GM12878 (cell line): ENCODE measurements around the gene C2orf92. TPM values are rescaled to one million over a fixed set of nuclear protein-coding genes. Genes with fewer than 3 reads are reported as not detected.

Source experiments
- BACH1 ChIP-seq: fragments of 450-650 bp; IDR thresholded peaks from 2 replicates; pipeline ENCODE4 v1.6.1; 2017; ENCODE audit warnings: mild to moderate bottlenecking, borderline replicate concordance
- CBFB ChIP-seq: IDR thresholded peaks from 2 replicates; pipeline ENCODE4 v1.6.1; 2016; ENCODE audit warnings: antibody characterized with exemption, low read depth
- CREB1 ChIP-seq: IDR thresholded peaks from 2 replicates; pipeline ENCODE4 v1.6.1; 2012; ENCODE audit warnings: low read depth, mild to moderate bottlenecking, inconsistent platforms
- DPF2 ChIP-seq: fragments of 450-650 bp; IDR thresholded peaks from 2 replicates; pipeline ENCODE4 v1.6.1; 2017; ENCODE audit warnings: mild to moderate bottlenecking
- GATAD2B ChIP-seq: fragments of 450-650 bp; conservative IDR thresholded peaks from 2 replicates; pipeline ENCODE4 v1.6.1; 2017; ENCODE audit warnings: low read depth, mild to moderate bottlenecking, moderate library complexity
- HDAC6 ChIP-seq: fragments of 200-600 bp; sonication (generic); IDR thresholded peaks from one replicate; pipeline ENCODE4 v1.8.0; 2017; ENCODE audit warnings: antibody characterized with exemption; ENCODE audit not compliant: unreplicated experiment
- SREBF1 ChIP-seq: IDR thresholded peaks from 2 replicates; pipeline ENCODE4 v1.6.1; 2012; ENCODE audit warnings: mild to moderate bottlenecking, low read length
- STAT3 ChIP-seq: IDR thresholded peaks from 2 replicates; pipeline ENCODE4 v1.6.1; 2011; ENCODE audit warnings: low read depth, low read length, improper control_type of control experiment
- TARDBP ChIP-seq: IDR thresholded peaks from 2 replicates; pipeline ENCODE4 v1.6.1; 2016; ENCODE audit warnings: borderline replicate concordance
- ZNF207 ChIP-seq: fragments of 450-650 bp; IDR thresholded peaks from 2 replicates; pipeline ENCODE4 v1.6.1; 2014; ENCODE audit warnings: antibody characterized with exemption, mild to moderate bottlenecking, borderline replicate concordance
- ZNF24 ChIP-seq: fragments of 450-650 bp; IDR thresholded peaks from 2 replicates; pipeline ENCODE4 v1.6.1; 2017; ENCODE audit warnings: antibody characterized with exemption, mild to moderate bottlenecking
- ZNF274 ChIP-seq: IDR thresholded peaks from one replicate; pipeline ENCODE4 v1.8.0; 2011; ENCODE audit not compliant: insufficient read length, insufficient read depth
- ZNF622 ChIP-seq: fragments of 450-650 bp; IDR thresholded peaks from 2 replicates; pipeline ENCODE4 v1.6.1; 2017; ENCODE audit warnings: mild to moderate bottlenecking, inconsistent platforms
- ZZZ3 ChIP-seq: IDR thresholded peaks from 2 replicates; pipeline ENCODE4 v1.6.1; 2011; ENCODE audit warnings: low read depth; ENCODE audit not compliant: control insufficient read depth, insufficient read length
- polyA plus RNA-seq, 11 experiments: library from polyadenylated mRNA; depleted of rRNA in 4 of 11; unstranded in 6 of 11; stranded (reverse) in 5 of 11; fragments of >200 nt; fragmentation: Nextera tagmentation in 4 of 11; fragmentation: Illumina TruSeq in 1 of 11; extraction: Ambion mirVana in 4 of 11; extraction: Trizol in 1 of 11; gene quantifications; 1 replicate in 1 of 11; 2 replicates in 10 of 11; pipeline versions ENCODE4 v1.2.1 to v1.2.3, GENCODE V29; 2011 to 2016; ENCODE audit warnings: inconsistent platforms in 2 of 11, missing spikeins in 2 of 11, low read depth in 1 of 11
- total RNA-seq, 4 experiments: library from RNA; depleted of rRNA in 3 of 4; stranded (reverse); fragments of >200 nt in 3 of 4; fragmentation: Illumina TruSeq in 1 of 4; extraction: Trizol in 1 of 4; gene quantifications; 2 replicates each; pipeline versions ENCODE4 v1.2.1 to v1.2.3, GENCODE V29; 2013 to 2021
- TF ChIP-seq, protein P1 (sequence below): fragments of 450-650 bp; conservative IDR thresholded peaks from 2 replicates; pipeline ENCODE4 v1.6.1; 2017; ENCODE audit warnings: mild to moderate bottlenecking, moderate library complexity
- TF ChIP-seq, protein P2 (sequence below): IDR thresholded peaks from 2 replicates; pipeline ENCODE4 v1.6.1; 2011; ENCODE audit warnings: borderline replicate concordance, low read depth, mild to moderate bottlenecking, moderate library complexity, low read length; ENCODE audit not compliant: insufficient read depth, poor library complexity, severe bottlenecking
- TF ChIP-seq, protein P3 (sequence below): fragments of 450-650 bp; IDR thresholded peaks from 2 replicates; pipeline ENCODE4 v1.6.1; 2017; ENCODE audit warnings: mild to moderate bottlenecking
- TF ChIP-seq, protein P4 (sequence below): IDR thresholded peaks from 2 replicates; pipeline ENCODE4 v1.6.1; 2012; ENCODE audit warnings: low read length, inconsistent platforms
- TF ChIP-seq, protein P5 (sequence below): fragments of 450-650 bp; IDR thresholded peaks from 2 replicates; pipeline ENCODE4 v1.6.1; 2018; ENCODE audit warnings: borderline replicate concordance, mild to moderate bottlenecking; ENCODE audit not compliant: partially characterized antibody

Gene C2orf92
- total and polyA plus RNA-seq, 10 of the 15 experiments (the other 5 are each of a cell fraction or from before 2014, with no cell fraction given) = 0.40 to 10.1 (median 3.7) TPM

DNA sequence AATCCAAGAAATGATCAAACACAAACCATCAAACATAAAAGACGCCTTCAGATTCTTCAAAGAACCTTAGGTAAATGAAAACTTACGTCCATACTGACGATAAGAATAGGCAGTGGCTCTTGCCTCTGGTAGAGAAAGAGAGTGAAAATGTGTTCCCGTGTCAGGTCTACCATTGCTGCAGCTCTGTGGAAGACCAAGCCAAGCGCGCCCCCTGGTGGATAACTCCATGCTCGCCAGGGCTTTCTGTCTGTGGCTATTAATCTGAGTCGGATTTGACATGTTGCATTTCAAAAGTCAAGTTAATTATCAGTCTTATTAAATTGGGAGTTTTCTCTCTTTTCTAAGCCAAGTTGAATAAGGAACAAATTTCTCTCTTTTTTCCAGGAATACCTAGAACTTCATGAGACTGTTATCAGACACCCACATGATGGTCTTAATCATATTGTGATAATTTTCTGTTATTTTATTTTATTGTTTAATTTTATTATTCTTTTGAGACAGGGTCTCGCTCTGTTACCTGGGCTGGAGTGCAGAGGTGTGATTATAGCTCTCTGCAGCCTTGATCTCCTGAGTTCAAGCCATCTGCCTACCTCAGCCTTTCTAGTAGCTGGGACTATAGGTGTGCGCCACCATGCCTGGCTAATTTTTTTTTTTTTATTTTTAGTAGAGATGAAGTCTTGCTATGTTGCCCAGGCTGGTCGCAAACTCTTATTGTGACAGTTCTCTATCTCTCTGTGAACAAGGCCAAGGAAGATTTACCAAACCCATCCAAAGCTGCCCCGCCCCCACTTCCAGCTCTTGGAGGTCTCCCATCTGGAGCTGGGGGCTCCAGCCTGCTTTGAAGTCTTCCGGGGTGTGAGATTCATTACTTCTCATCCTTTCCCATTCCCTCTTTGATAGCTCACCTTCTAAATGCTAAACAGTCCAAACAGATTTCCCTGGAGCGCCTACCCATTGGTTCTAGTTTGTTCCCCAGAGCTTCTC is 28.0 kb downstream of the C2orf92 start (continued):
- TF ChIP-seq, protein P1, sequence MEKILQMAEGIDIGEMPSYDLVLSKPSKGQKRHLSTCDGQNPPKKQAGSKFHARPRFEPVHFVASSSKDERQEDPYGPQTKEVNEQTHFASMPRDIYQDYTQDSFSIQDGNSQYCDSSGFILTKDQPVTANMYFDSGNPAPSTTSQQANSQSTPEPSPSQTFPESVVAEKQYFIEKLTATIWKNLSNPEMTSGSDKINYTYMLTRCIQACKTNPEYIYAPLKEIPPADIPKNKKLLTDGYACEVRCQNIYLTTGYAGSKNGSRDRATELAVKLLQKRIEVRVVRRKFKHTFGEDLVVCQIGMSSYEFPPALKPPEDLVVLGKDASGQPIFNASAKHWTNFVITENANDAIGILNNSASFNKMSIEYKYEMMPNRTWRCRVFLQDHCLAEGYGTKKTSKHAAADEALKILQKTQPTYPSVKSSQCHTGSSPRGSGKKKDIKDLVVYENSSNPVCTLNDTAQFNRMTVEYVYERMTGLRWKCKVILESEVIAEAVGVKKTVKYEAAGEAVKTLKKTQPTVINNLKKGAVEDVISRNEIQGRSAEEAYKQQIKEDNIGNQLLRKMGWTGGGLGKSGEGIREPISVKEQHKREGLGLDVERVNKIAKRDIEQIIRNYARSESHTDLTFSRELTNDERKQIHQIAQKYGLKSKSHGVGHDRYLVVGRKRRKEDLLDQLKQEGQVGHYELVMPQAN = no peak
- TF ChIP-seq ZNF24 = no peak
- no peak for TF ChIP-seq ZNF622
- TF ChIP-seq ZNF274 = no peak
- no peak for TF ChIP-seq ZZZ3
- no peak for TF ChIP-seq GATAD2B
- TF ChIP-seq, protein P2, sequence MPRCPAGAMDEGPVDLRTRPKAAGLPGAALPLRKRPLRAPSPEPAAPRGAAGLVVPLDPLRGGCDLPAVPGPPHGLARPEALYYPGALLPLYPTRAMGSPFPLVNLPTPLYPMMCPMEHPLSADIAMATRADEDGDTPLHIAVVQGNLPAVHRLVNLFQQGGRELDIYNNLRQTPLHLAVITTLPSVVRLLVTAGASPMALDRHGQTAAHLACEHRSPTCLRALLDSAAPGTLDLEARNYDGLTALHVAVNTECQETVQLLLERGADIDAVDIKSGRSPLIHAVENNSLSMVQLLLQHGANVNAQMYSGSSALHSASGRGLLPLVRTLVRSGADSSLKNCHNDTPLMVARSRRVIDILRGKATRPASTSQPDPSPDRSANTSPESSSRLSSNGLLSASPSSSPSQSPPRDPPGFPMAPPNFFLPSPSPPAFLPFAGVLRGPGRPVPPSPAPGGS = no peak
- TF ChIP-seq, protein P3, sequence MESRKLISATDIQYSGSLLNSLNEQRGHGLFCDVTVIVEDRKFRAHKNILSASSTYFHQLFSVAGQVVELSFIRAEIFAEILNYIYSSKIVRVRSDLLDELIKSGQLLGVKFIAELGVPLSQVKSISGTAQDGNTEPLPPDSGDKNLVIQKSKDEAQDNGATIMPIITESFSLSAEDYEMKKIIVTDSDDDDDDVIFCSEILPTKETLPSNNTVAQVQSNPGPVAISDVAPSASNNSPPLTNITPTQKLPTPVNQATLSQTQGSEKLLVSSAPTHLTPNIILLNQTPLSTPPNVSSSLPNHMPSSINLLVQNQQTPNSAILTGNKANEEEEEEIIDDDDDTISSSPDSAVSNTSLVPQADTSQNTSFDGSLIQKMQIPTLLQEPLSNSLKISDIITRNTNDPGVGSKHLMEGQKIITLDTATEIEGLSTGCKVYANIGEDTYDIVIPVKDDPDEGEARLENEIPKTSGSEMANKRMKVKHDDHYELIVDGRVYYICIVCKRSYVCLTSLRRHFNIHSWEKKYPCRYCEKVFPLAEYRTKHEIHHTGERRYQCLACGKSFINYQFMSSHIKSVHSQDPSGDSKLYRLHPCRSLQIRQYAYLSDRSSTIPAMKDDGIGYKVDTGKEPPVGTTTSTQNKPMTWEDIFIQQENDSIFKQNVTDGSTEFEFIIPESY = no peak
- no peak for TF ChIP-seq HDAC6
- TF ChIP-seq CREB1 = 0 out of 2 replicates have a peak, but pooled peaks have one; percentile 33
- TF ChIP-seq CBFB = no peak
- no peak for TF ChIP-seq BACH1
- TF ChIP-seq STAT3 = no peak
- TF ChIP-seq SREBF1 = no peak
- TF ChIP-seq ZNF207 = no peak
- TF ChIP-seq, protein P4, sequence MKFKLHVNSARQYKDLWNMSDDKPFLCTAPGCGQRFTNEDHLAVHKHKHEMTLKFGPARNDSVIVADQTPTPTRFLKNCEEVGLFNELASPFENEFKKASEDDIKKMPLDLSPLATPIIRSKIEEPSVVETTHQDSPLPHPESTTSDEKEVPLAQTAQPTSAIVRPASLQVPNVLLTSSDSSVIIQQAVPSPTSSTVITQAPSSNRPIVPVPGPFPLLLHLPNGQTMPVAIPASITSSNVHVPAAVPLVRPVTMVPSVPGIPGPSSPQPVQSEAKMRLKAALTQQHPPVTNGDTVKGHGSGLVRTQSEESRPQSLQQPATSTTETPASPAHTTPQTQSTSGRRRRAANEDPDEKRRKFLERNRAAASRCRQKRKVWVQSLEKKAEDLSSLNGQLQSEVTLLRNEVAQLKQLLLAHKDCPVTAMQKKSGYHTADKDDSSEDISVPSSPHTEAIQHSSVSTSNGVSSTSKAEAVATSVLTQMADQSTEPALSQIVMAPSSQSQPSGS = no peak
- TF ChIP-seq TARDBP = no peak
- TF ChIP-seq, protein P5, sequence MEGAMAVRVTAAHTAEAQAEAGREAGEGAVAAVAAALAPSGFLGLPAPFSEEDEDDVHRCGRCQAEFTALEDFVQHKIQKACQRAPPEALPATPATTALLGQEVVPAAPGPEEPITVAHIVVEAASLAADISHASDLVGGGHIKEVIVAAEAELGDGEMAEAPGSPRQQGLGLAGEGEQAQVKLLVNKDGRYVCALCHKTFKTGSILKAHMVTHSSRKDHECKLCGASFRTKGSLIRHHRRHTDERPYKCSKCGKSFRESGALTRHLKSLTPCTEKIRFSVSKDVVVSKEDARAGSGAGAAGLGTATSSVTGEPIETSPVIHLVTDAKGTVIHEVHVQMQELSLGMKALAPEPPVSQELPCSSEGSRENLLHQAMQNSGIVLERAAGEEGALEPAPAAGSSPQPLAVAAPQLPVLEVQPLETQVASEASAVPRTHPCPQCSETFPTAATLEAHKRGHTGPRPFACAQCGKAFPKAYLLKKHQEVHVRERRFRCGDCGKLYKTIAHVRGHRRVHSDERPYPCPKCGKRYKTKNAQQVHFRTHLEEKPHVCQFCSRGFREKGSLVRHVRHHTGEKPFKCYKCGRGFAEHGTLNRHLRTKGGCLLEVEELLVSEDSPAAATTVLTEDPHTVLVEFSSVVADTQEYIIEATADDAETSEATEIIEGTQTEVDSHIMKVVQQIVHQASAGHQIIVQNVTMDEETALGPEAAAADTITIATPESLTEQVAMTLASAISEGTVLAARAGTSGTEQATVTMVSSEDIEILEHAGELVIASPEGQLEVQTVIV = no peak
- no peak for TF ChIP-seq DPF2
